WTC11 (cell line): Measurements from ENCODE around the gene CCSER2. TPM values are rescaled to one million over a fixed set of nuclear protein-coding genes. Genes with fewer than 3 reads are reported as not detected.

Experiments used
- ATAC-seq: fragments of 200-7000 bp; cut with Tn5 transposase; 2 replicates; pipeline ENCODE4 v1.10.0; 2021; ENCODE audit warnings: mild to moderate bottlenecking, moderate library complexity
- CTCF ChIA-PET: fragments of 300-600 bp; sonication (Branson Sonifier 250); formaldehyde crosslinking; loops from one replicate; lab custom pipeline; 2021; ENCODE audit warnings: antibody characterized with exemption; lab: Charles Lee
- POLR2A ChIA-PET: fragments of 350-600 bp; sonication (Branson Sonifier 250); formaldehyde crosslinking; loops from one replicate; lab custom pipeline; 2021; ENCODE audit warnings: antibody characterized with exemption; lab: Charles Lee
- DNase-seq: peaks from one replicate; pipeline ENCODE4 v3.0.0; 2021; ENCODE audit warnings: low spot score
- H3K27ac Mint-ChIP-seq: 2 replicates; pipeline ENCODE4 v1.8.0; 2021; ENCODE audit warnings: mixed read lengths
- H3K27me3 Mint-ChIP-seq: 2 replicates; pipeline ENCODE4 v1.8.0; 2021; ENCODE audit warnings: low read depth, mild to moderate bottlenecking, moderate library complexity, mixed read lengths
- H3K36me3 Mint-ChIP-seq: 2 replicates; pipeline ENCODE4 v1.8.0; 2021; ENCODE audit warnings: mixed read lengths
- H3K4me1 Mint-ChIP-seq: 2 replicates; pipeline ENCODE4 v1.8.0; 2022; ENCODE audit warnings: mixed read lengths
- H3K4me3 Mint-ChIP-seq: 2 replicates; pipeline ENCODE4 v1.8.0; 2021; ENCODE audit warnings: mild to moderate bottlenecking, moderate library complexity, mixed read lengths
- H3K9me3 Mint-ChIP-seq: 2 replicates; pipeline ENCODE4 v1.8.0; 2021; ENCODE audit warnings: mixed read lengths
- FOXP1 ChIP-seq: sonication (generic); formaldehyde crosslinking; IDR thresholded peaks from 2 replicates; pipeline ENCODE4 v1.8.0; 2022; ENCODE audit warnings: missing genetic modification reagents, mild to moderate bottlenecking, moderate library complexity, borderline replicate concordance
- MLX ChIP-seq: sonication (generic); formaldehyde crosslinking; IDR thresholded peaks from 2 replicates; pipeline ENCODE4 v1.8.1; 2023; ENCODE audit warnings: mild to moderate bottlenecking, missing genetic modification reagents, moderate library complexity
- NFATC4 ChIP-seq: fragments of 250-450 bp; sonication (Bioruptor Pico); IDR thresholded peaks from 2 replicates; pipeline ENCODE4 v1.9.0; 2021; ENCODE audit warnings: mild to moderate bottlenecking
- NR1H2 ChIP-seq: sonication (generic); formaldehyde crosslinking; IDR thresholded peaks from 2 replicates; pipeline ENCODE4 v1.9.0; 2021; ENCODE audit warnings: mild to moderate bottlenecking, moderate library complexity, missing genetic modification reagents
- NR2C2 ChIP-seq: sonication (generic); formaldehyde crosslinking; IDR thresholded peaks from 2 replicates; pipeline ENCODE4 v1.8.0; 2022; ENCODE audit warnings: mild to moderate bottlenecking, missing genetic modification reagents
- NR3C1 ChIP-seq: sonication (generic); formaldehyde crosslinking; conservative IDR thresholded peaks from 2 replicates; pipeline ENCODE4 v1.8.1; 2023; ENCODE audit warnings: low read depth, mild to moderate bottlenecking, missing genetic modification reagents
- PRRX2 ChIP-seq: fragments of 250-450 bp; sonication (Bioruptor Pico); IDR thresholded peaks from 2 replicates; pipeline ENCODE4 v1.8.0; 2021; ENCODE audit warnings: mild to moderate bottlenecking
- RELA ChIP-seq: sonication (generic); formaldehyde crosslinking; IDR thresholded peaks from 2 replicates; pipeline ENCODE4 v1.8.1; 2022; ENCODE audit warnings: missing genetic modification reagents, mild to moderate bottlenecking, borderline replicate concordance
- RORB ChIP-seq: fragments of 250-450 bp; sonication (Bioruptor Pico); IDR thresholded peaks from 2 replicates; pipeline ENCODE4 v1.9.0; 2021; ENCODE audit warnings: mild to moderate bottlenecking
- TEAD4 ChIP-seq: sonication (generic); formaldehyde crosslinking; IDR thresholded peaks from 2 replicates; pipeline ENCODE4 v1.8.0; 2022; ENCODE audit warnings: mild to moderate bottlenecking, missing genetic modification reagents
- ZBTB43 ChIP-seq: sonication (generic); formaldehyde crosslinking; IDR thresholded peaks from 2 replicates; pipeline ENCODE4 v1.8.1; 2023; ENCODE audit warnings: mild to moderate bottlenecking, missing genetic modification reagents
- ZMAT4 ChIP-seq: fragments of 250-450 bp; sonication (Bioruptor Pico); IDR thresholded peaks from 2 replicates; pipeline ENCODE4 v1.9.0; 2021; ENCODE audit warnings: mild to moderate bottlenecking
- ZNF423 ChIP-seq: fragments of 250-450 bp; sonication (Bioruptor Pico); IDR thresholded peaks from 2 replicates; pipeline ENCODE4 v2.1.2; 2022; ENCODE audit warnings: mild to moderate bottlenecking, moderate library complexity
- total RNA-seq: library from RNA; stranded (reverse); gene quantifications from 3 replicates; pipeline ENCODE4 v1.2.3, GENCODE V29; 2021
- TF ChIP-seq, protein P1 (sequence below): sonication (generic); formaldehyde crosslinking; conservative IDR thresholded peaks from 2 replicates; pipeline ENCODE4 v1.8.1; 2023; ENCODE audit warnings: mild to moderate bottlenecking, low read depth, missing genetic modification reagents, moderate library complexity
- TF ChIP-seq, protein P2 (sequence below): sonication (generic); formaldehyde crosslinking; IDR thresholded peaks from 2 replicates; pipeline ENCODE4 v1.8.0; 2023; ENCODE audit warnings: mild to moderate bottlenecking, missing genetic modification reagents
- TF ChIP-seq, protein P3 (sequence below): sonication (generic); formaldehyde crosslinking; IDR thresholded peaks from 2 replicates; pipeline ENCODE4 v1.8.0; 2023; ENCODE audit warnings: missing genetic modification reagents, mild to moderate bottlenecking, borderline replicate concordance
- TF ChIP-seq, protein P4 (sequence below): fragments of 250-450 bp; sonication (Bioruptor Pico); IDR thresholded peaks from 2 replicates; pipeline ENCODE4 v1.9.0; 2021; ENCODE audit warnings: moderate library complexity, mild to moderate bottlenecking, inconsistent platforms, borderline replicate concordance
- TF ChIP-seq, protein P5 (sequence below): fragments of 250-450 bp; sonication (Bioruptor Pico); IDR thresholded peaks from 2 replicates; pipeline ENCODE4 v2.1.2; 2022; ENCODE audit warnings: mild to moderate bottlenecking, moderate library complexity

The CCSER2 gene
- total RNA-seq, 1 experiment from 2014 or later, result 30.6 TPM

GRCh38 chr10:84493361-84493760, 165.0 kb downstream of the CCSER2 start (continued):
- TF ChIP-seq NR2C2 (CRISPR knock-in tag), result no peak

DNA sequence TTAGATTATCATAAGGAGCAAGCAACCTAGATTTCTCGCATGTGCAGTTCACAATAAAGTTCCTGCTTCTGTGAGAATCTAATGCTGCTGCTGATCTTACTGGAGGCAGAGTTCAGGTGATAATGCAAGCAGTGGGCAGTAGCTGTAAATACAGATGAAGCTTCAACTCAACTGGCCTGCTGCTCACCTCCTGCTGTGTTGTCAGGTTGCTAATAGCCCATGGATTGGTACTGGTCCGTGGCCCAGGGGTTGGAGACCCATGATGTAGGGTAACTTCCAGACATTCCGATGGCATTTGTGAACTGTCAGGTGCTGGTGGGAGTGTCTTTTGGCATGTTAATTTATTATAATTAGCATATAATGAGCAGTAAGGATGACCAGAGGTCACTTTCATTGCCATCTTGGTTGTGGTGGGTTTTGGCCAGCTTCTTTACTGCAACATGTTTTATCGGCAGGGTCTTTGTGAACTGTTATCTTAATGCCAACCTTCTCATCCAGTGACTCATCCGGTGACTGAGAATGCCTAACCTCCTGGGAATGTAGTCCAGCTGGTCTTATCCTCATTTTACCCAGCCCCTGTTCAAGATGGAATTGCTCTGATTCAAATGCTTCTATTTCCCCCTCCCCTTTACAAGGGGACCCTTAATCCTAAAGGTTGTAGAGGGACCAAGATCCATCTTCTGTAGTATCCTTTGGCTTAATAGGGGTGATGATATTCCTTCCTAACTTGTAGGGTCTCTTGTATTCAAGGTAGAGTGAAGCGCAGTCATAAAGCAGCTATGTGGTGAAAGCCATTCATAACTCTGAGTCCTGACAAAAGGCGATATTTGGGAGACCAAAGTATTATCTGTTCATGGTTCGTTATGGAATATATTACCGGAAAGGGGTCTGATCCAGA, 165.8 kb downstream of the CCSER2 start:
- H3K27me3 Mint-ChIP-seq, result no peaks in the 10 kb centered on the region; the same call in 1 of the 2 replicates
- POLR2A ChIA-PET, result no interaction called here
- ATAC-seq (peak; percentile 39; the same call in 1 of the 2 replicates), DNase-seq (no peak)
- CTCF ChIA-PET, result no interaction called here
- H3K9me3 Mint-ChIP-seq, result peaks cover 34% of the 10 kb centered on the region
- H3K27ac Mint-ChIP-seq, result no peak overlapping the region
- peaks cover 17% of the 10 kb centered on the region for H3K4me1 Mint-ChIP-seq
- H3K4me3 Mint-ChIP-seq, result no peak overlapping the region
- peaks cover 32% of the 10 kb centered on the region for H3K36me3 Mint-ChIP-seq
- no peak for TF ChIP-seq RORB
- TF ChIP-seq, protein P1, sequence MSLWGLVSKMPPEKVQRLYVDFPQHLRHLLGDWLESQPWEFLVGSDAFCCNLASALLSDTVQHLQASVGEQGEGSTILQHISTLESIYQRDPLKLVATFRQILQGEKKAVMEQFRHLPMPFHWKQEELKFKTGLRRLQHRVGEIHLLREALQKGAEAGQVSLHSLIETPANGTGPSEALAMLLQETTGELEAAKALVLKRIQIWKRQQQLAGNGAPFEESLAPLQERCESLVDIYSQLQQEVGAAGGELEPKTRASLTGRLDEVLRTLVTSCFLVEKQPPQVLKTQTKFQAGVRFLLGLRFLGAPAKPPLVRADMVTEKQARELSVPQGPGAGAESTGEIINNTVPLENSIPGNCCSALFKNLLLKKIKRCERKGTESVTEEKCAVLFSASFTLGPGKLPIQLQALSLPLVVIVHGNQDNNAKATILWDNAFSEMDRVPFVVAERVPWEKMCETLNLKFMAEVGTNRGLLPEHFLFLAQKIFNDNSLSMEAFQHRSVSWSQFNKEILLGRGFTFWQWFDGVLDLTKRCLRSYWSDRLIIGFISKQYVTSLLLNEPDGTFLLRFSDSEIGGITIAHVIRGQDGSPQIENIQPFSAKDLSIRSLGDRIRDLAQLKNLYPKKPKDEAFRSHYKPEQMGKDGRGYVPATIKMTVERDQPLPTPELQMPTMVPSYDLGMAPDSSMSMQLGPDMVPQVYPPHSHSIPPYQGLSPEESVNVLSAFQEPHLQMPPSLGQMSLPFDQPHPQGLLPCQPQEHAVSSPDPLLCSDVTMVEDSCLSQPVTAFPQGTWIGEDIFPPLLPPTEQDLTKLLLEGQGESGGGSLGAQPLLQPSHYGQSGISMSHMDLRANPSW (CRISPR knock-in tag), result no peak
- TF ChIP-seq, protein P2, sequence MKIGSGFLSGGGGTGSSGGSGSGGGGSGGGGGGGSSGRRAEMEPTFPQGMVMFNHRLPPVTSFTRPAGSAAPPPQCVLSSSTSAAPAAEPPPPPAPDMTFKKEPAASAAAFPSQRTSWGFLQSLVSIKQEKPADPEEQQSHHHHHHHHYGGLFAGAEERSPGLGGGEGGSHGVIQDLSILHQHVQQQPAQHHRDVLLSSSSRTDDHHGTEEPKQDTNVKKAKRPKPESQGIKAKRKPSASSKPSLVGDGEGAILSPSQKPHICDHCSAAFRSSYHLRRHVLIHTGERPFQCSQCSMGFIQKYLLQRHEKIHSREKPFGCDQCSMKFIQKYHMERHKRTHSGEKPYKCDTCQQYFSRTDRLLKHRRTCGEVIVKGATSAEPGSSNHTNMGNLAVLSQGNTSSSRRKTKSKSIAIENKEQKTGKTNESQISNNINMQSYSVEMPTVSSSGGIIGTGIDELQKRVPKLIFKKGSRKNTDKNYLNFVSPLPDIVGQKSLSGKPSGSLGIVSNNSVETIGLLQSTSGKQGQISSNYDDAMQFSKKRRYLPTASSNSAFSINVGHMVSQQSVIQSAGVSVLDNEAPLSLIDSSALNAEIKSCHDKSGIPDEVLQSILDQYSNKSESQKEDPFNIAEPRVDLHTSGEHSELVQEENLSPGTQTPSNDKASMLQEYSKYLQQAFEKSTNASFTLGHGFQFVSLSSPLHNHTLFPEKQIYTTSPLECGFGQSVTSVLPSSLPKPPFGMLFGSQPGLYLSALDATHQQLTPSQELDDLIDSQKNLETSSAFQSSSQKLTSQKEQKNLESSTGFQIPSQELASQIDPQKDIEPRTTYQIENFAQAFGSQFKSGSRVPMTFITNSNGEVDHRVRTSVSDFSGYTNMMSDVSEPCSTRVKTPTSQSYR (CRISPR knock-in tag), result no peak
- TF ChIP-seq FOXP1 (CRISPR knock-in tag), result no peak
- no peak for TF ChIP-seq NR1H2 (CRISPR knock-in tag)
- TF ChIP-seq, protein P3, sequence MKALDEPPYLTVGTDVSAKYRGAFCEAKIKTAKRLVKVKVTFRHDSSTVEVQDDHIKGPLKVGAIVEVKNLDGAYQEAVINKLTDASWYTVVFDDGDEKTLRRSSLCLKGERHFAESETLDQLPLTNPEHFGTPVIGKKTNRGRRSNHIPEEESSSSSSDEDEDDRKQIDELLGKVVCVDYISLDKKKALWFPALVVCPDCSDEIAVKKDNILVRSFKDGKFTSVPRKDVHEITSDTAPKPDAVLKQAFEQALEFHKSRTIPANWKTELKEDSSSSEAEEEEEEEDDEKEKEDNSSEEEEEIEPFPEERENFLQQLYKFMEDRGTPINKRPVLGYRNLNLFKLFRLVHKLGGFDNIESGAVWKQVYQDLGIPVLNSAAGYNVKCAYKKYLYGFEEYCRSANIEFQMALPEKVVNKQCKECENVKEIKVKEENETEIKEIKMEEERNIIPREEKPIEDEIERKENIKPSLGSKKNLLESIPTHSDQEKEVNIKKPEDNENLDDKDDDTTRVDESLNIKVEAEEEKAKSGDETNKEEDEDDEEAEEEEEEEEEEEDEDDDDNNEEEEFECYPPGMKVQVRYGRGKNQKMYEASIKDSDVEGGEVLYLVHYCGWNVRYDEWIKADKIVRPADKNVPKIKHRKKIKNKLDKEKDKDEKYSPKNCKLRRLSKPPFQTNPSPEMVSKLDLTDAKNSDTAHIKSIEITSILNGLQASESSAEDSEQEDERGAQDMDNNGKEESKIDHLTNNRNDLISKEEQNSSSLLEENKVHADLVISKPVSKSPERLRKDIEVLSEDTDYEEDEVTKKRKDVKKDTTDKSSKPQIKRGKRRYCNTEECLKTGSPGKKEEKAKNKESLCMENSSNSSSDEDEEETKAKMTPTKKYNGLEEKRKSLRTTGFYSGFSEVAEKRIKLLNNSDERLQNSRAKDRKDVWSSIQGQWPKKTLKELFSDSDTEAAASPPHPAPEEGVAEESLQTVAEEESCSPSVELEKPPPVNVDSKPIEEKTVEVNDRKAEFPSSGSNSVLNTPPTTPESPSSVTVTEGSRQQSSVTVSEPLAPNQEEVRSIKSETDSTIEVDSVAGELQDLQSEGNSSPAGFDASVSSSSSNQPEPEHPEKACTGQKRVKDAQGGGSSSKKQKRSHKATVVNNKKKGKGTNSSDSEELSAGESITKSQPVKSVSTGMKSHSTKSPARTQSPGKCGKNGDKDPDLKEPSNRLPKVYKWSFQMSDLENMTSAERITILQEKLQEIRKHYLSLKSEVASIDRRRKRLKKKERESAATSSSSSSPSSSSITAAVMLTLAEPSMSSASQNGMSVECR (CRISPR knock-in tag), result no peak
- TF ChIP-seq ZMAT4 (CRISPR knock-in tag), result no peak
- no peak for TF ChIP-seq NFATC4 (CRISPR knock-in tag)
- TF ChIP-seq NR3C1 (CRISPR knock-in tag), result no peak
- no peak for TF ChIP-seq ZBTB43
- TF ChIP-seq, protein P4, sequence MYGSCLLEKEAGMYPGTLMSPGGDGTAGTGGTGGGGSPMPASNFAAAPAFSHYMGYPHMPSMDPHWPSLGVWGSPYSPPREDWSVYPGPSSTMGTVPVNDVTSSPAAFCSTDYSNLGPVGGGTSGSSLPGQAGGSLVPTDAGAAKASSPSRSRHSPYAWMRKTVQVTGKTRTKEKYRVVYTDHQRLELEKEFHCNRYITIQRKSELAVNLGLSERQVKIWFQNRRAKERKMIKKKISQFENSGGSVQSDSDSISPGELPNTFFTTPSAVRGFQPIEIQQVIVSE (CRISPR knock-in tag), result no peak
- no peak for TF ChIP-seq RELA (CRISPR knock-in tag)
- TF ChIP-seq, protein P5, sequence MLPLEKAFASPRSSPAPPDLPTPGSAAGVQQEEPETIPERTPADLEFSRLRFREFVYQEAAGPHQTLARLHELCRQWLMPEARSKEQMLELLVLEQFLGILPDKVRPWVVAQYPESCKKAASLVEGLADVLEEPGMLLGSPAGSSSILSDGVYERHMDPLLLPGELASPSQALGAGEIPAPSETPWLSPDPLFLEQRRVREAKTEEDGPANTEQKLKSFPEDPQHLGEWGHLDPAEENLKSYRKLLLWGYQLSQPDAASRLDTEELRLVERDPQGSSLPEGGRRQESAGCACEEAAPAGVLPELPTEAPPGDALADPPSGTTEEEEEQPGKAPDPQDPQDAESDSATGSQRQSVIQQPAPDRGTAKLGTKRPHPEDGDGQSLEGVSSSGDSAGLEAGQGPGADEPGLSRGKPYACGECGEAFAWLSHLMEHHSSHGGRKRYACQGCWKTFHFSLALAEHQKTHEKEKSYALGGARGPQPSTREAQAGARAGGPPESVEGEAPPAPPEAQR (CRISPR knock-in tag), result no peak
- TF ChIP-seq ZNF423 (CRISPR knock-in tag), result no peak
- TF ChIP-seq PRRX2 (CRISPR knock-in tag), result no peak
- no peak for TF ChIP-seq TEAD4 (CRISPR knock-in tag)
- no peak for TF ChIP-seq MLX (CRISPR knock-in tag)
